ENCODE results near the gene IL5. TPM values are rescaled to one million over a fixed set of nuclear protein-coding genes. Genes with fewer than 3 reads are reported as not detected.

The IL5 gene
- total RNA-seq, 1 experiment from 2014 or later: not detected

DNA sequence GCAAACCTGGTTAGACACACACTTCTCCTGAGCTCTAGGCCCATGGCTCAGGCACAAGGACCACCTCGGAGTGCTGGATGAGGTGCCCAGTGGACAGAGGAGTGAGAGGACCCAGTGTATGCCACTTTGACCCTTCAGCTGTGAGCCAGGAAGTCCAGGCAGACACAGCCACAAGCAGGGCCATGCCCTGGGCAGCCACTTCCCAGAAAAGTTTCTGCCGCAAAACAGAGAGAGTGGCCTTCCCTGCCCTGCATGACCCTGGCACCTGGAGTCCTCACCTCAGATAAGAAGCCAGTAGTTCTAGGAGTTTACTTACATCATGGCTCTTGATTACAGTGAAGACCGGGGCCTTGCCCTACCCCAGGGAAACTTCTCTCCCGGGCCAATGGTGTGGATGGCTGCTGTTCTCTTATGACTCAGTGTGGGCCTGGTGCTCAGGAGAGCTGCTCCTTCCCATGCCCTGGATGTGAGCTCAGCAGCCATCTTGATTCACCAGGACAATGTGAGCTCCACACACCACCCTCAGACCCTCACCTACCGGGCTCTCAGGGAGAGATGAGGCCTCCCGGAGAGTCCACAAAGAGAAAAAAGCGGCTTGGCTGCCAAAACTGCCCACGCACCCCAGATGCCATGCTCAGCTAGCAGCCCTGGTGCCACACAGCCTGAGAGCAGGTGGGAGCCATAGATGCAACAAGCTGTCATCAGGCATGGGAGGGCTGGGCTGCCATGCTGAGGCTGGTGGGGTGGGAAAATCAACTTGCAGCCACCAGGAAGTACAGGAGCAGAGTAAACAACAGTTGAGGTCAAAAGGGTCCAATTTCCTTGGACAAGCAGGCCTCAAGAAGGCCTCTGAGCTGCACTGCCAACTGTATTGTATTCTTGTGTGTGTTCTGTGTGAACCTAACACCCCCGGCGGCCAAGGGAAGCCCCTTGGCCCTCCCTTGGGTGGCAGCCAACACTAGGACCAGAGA is 41.1 kb downstream of the IL5 start:
- H3K4me1 ChIP-seq (ENCODE audit: insufficient read depth, low read length): peaks cover 29% of the 10 kb centered on the region

DNA sequence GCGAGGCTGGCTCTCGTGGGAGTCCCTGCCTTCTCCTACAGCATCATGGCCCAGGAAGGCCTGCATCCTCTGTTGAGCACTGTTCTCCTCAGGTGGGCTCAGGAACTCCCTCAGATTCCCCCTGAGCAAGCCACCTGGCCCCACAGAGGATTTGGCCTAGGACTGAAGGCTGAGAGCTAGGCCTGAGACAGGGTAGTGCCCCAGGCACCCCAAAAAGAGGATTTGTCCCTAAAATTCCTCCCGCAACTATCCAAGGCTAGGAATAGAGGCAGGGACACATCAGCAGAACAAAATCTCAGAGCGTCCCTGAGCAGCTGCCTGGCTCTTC is 41.7 kb downstream of the IL5 start:
- TF ChIP-seq EZH2 (IDR thresholded peaks at IDR 0.05; ENCODE audit: low read length, unreplicated experiment): no peak
- TF ChIP-seq, protein P1, sequence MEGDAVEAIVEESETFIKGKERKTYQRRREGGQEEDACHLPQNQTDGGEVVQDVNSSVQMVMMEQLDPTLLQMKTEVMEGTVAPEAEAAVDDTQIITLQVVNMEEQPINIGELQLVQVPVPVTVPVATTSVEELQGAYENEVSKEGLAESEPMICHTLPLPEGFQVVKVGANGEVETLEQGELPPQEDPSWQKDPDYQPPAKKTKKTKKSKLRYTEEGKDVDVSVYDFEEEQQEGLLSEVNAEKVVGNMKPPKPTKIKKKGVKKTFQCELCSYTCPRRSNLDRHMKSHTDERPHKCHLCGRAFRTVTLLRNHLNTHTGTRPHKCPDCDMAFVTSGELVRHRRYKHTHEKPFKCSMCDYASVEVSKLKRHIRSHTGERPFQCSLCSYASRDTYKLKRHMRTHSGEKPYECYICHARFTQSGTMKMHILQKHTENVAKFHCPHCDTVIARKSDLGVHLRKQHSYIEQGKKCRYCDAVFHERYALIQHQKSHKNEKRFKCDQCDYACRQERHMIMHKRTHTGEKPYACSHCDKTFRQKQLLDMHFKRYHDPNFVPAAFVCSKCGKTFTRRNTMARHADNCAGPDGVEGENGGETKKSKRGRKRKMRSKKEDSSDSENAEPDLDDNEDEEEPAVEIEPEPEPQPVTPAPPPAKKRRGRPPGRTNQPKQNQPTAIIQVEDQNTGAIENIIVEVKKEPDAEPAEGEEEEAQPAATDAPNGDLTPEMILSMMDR (conservative IDR thresholded peaks at IDR 0.05; ENCODE audit: low read depth, low read length): no peak
- no peak overlapping the region for H3K27ac ChIP-seq (ENCODE audit: low read length)
- no TSS peak for BruUV-seq (replicated peaks)
- ATAC-seq (no peak), DNase-seq (no peak)
- no peaks in the 10 kb centered on the region for H3K79me2 ChIP-seq (ENCODE audit: low read length)
- no peak overlapping the region for H3K4me3 ChIP-seq (ENCODE audit: low read length)
- no peaks in the 10 kb centered on the region for H3F3A ChIP-seq (ENCODE audit: low read length, unreplicated experiment)
- ChIA-PET POLR2A (ENCODE audit: unreplicated experiment) (no interaction called here), CTCF (no interaction called here)
- H3K9me3 ChIP-seq (ENCODE audit: low read length): no peaks in the 10 kb centered on the region
- H2AFZ ChIP-seq (ENCODE audit: low read length): no peak overlapping the region
- no peaks in the 10 kb centered on the region for H3K9me2 ChIP-seq (replicated peaks; ENCODE audit: low read length)
- H3K4me1 ChIP-seq (ENCODE audit: insufficient read depth, low read length): peaks cover 31% of the 10 kb centered on the region
- no peak overlapping the region for H3K9ac ChIP-seq (ENCODE audit: low read length)
- H3K27me3 ChIP-seq (ENCODE audit: low read length): no peaks in the 10 kb centered on the region
- no peaks in the 10 kb centered on the region for H3K36me3 ChIP-seq (ENCODE audit: low read depth, low read length)
- H4K20me1 ChIP-seq (ENCODE audit: low read length): no peaks in the 10 kb centered on the region
- H3K4me2 ChIP-seq (ENCODE audit: low read length): no peak overlapping the region
- intact Hi-C loops (cut with micrococcal nuclease): no loop called here

More for the DNA sequence above, 41.1 kb downstream of the IL5 start:
- Histone ChIP-seq H3K9ac (ENCODE audit: low read length) (no peak overlapping the region), H3K36me3 (ENCODE audit: low read depth, low read length) (no peaks in the 10 kb centered on the region), H3K9me3 (ENCODE audit: low read length) (no peaks in the 10 kb centered on the region), H3F3A (ENCODE audit: low read length, unreplicated experiment) (no peaks in the 10 kb centered on the region), H3K27me3 (ENCODE audit: low read length) (no peaks in the 10 kb centered on the region), H3K4me2 (ENCODE audit: low read length) (no peak overlapping the region), H2AFZ (ENCODE audit: low read length) (no peak overlapping the region), H4K20me1 (ENCODE audit: low read length) (no peaks in the 10 kb centered on the region), H3K27ac (ENCODE audit: low read length) (no peak overlapping the region), H3K79me2 (ENCODE audit: low read length) (no peaks in the 10 kb centered on the region), H3K9me2 (replicated peaks; ENCODE audit: low read length) (no peaks in the 10 kb centered on the region), H3K4me3 (ENCODE audit: low read length) (no peak overlapping the region)
- DNase-seq: no peak
- CTCF ChIA-PET: no interaction called here
- BruUV-seq (replicated peaks): no TSS peak
- no peak for ATAC-seq
- intact Hi-C loops (cut with micrococcal nuclease): no loop called here
- no peak for TF ChIP-seq EZH2phosphoT487 (IDR thresholded peaks at IDR 0.05; ENCODE audit: borderline replicate concordance, low read length)
- TF ChIP-seq EZH2 (IDR thresholded peaks at IDR 0.05; ENCODE audit: low read length, unreplicated experiment): no peak
- TF ChIP-seq, protein P1 (conservative IDR thresholded peaks at IDR 0.05; ENCODE audit: low read depth, low read length): no peak
- POLR2A ChIA-PET (ENCODE audit: unreplicated experiment): no interaction called here
